B cell (primary cell): Measurements from ENCODE around the gene EBF3.

ENCODE experiments used
- CTCF ChIP-seq: fragments of 200-600 bp; IDR thresholded peaks from one replicate; pipeline ENCODE4 v1.8.0; 2022; ENCODE audit warnings: antibody characterized with exemption, mild to moderate bottlenecking
- EZH2 ChIP-seq: IDR thresholded peaks from 2 replicates; pipeline ENCODE4 v1.6.1; 2012; ENCODE audit warnings: borderline replicate concordance, low read depth, mild to moderate bottlenecking, moderate library complexity, low read length; ENCODE audit not compliant: insufficient read depth, poor library complexity, severe bottlenecking

GRCh38 chr10:129958148-129958628 lies 5.9 kb downstream of the EBF3 start:
- no peak for TF ChIP-seq CTCF
- no peak for TF ChIP-seq EZH2
